HEK293 (cell line): Measurements from ENCODE around the gene ACTR3C.
A peak's percentile ranks its signal among the peaks of the same experiment; 100 is the strongest.

Experiments used
- CTCF ChIA-PET: fragments of 350-600 bp; formaldehyde crosslinking; extraction: SDS; loops from one replicate; lab custom pipeline; 2021; ENCODE audit warnings: antibody characterized with exemption; lab: Yijun Ruan, JAX
- POLR2A ChIA-PET: fragments of 300-600 bp; formaldehyde crosslinking; extraction: SDS; loops from one replicate; lab custom pipeline; 2020; ENCODE audit warnings: antibody characterized with exemption, inconsistent platforms; lab: Yijun Ruan, JAX
- H3K27ac ChIP-seq: fragments of 200-500 bp; sonication (Bioruptor generic); 2 replicates; pipeline ENCODE4 v1.5.1; 2014; ENCODE audit warnings: low read depth, low read length, control low read depth, inconsistent platforms; ENCODE audit errors: extremely low read depth
- H3K36me3 ChIP-seq, 2 experiments: fragments of 200-500 bp in 1 of 2; sonication (Bioruptor generic) in 1 of 2; 1 replicate in 1 of 2; 2 replicates in 1 of 2; pipeline ENCODE4 v1.5.1; 2014 to 2017; ENCODE audit warnings: inconsistent platforms in 2 of 2, low read length in 2 of 2; ENCODE audit not compliant: control insufficient read depth in 2 of 2, insufficient read depth in 1 of 2
- H3K4me1 ChIP-seq: fragments of 200-500 bp; sonication (Bioruptor generic); 2 replicates; pipeline ENCODE4 v1.5.1; 2014; ENCODE audit warnings: mild to moderate bottlenecking, low read length, inconsistent platforms; ENCODE audit not compliant: control insufficient read depth, insufficient read depth
- H3K4me3 ChIP-seq: 2 replicates; pipeline ENCODE4 v1.5.1; 2011; ENCODE audit warnings: low read depth, mild to moderate bottlenecking, control low read depth, low read length, moderate library complexity
- H3K9me3 ChIP-seq: fragments of 200-500 bp; sonication (Bioruptor generic); 2 replicates; pipeline ENCODE4 v1.5.1; 2014; ENCODE audit warnings: low read depth, low read length, inconsistent platforms; ENCODE audit not compliant: control insufficient read depth, insufficient read depth
- BCL6B ChIP-seq: fragments of 450-650 bp; formaldehyde crosslinking; IDR thresholded peaks from 2 replicates; pipeline ENCODE4 v1.5.1; 2017; ENCODE audit warnings: missing biosample characterization, missing genetic modification characterization
- EGR2 ChIP-seq: fragments of 450-650 bp; formaldehyde crosslinking; IDR thresholded peaks from 2 replicates; pipeline ENCODE4 v1.5.1; 2016; ENCODE audit warnings: low read depth, missing biosample characterization, missing genetic modification characterization
- GLI2 ChIP-seq: fragments of 450-650 bp; formaldehyde crosslinking; IDR thresholded peaks from 2 replicates; pipeline ENCODE4; 2017; ENCODE audit warnings: missing biosample characterization, missing genetic modification characterization, low read depth, borderline replicate concordance
- GLI4 ChIP-seq: fragments of 450-650 bp; formaldehyde crosslinking; IDR thresholded peaks from 2 replicates; pipeline ENCODE4 v1.5.1; 2016; ENCODE audit warnings: missing biosample characterization, missing genetic modification characterization
- HOXC10 ChIP-seq: sonication (generic); formaldehyde crosslinking; IDR thresholded peaks from 2 replicates; pipeline ENCODE4 v1.8.1; 2023; ENCODE audit warnings: mild to moderate bottlenecking, missing genetic modification reagents
- INSM2 ChIP-seq: fragments of 450-650 bp; formaldehyde crosslinking; IDR thresholded peaks from 2 replicates; pipeline ENCODE4 v1.5.1; 2016; ENCODE audit warnings: missing biosample characterization, missing genetic modification characterization
- PRDM1 ChIP-seq: fragments of 450-650 bp; formaldehyde crosslinking; IDR thresholded peaks from 2 replicates; pipeline ENCODE4; 2016; ENCODE audit warnings: missing biosample characterization, missing genetic modification characterization
- TSHZ1 ChIP-seq: fragments of 450-650 bp; formaldehyde crosslinking; IDR thresholded peaks from 2 replicates; pipeline ENCODE4 v1.5.1; 2016; ENCODE audit warnings: missing biosample characterization, missing genetic modification characterization, borderline replicate concordance
- ZBTB11 ChIP-seq: fragments of 450-650 bp; formaldehyde crosslinking; conservative IDR thresholded peaks from 2 replicates; pipeline ENCODE4 v1.5.1; 2016; ENCODE audit warnings: low read depth, missing biosample characterization, missing genetic modification characterization
- ZBTB6 ChIP-seq: fragments of 450-650 bp; formaldehyde crosslinking; IDR thresholded peaks from 2 replicates; pipeline ENCODE4 v1.5.1; 2017; ENCODE audit warnings: missing biosample characterization, missing genetic modification characterization
- ZFHX2 ChIP-seq: fragments of 450-650 bp; formaldehyde crosslinking; conservative IDR thresholded peaks from 2 replicates; pipeline ENCODE4 v1.5.1; 2016; ENCODE audit warnings: missing biosample characterization, missing genetic modification characterization
- ZNF133 ChIP-seq: fragments of 450-650 bp; formaldehyde crosslinking; IDR thresholded peaks from 2 replicates; pipeline ENCODE4 v1.5.1; 2016; ENCODE audit warnings: missing biosample characterization, missing genetic modification characterization
- ZNF18 ChIP-seq: fragments of 450-650 bp; formaldehyde crosslinking; IDR thresholded peaks from 2 replicates; pipeline ENCODE4 v1.5.1; 2016; ENCODE audit warnings: missing biosample characterization, missing genetic modification characterization
- ZNF23 ChIP-seq: fragments of 450-650 bp; formaldehyde crosslinking; IDR thresholded peaks from 2 replicates; pipeline ENCODE4 v1.5.1; 2016; ENCODE audit warnings: missing biosample characterization, missing genetic modification characterization, borderline replicate concordance
- ZNF266 ChIP-seq: fragments of 450-650 bp; formaldehyde crosslinking; IDR thresholded peaks from 2 replicates; pipeline ENCODE4 v1.5.1; 2016; ENCODE audit warnings: missing biosample characterization, missing genetic modification characterization, low read depth
- ZNF311 ChIP-seq: fragments of 450-650 bp; formaldehyde crosslinking; IDR thresholded peaks from 2 replicates; pipeline ENCODE4 v1.5.1; 2017; ENCODE audit warnings: missing biosample characterization, missing genetic modification characterization, borderline replicate concordance
- ZNF341 ChIP-seq: fragments of 450-650 bp; formaldehyde crosslinking; IDR thresholded peaks from 2 replicates; pipeline ENCODE4; 2016; ENCODE audit warnings: low read depth, missing biosample characterization, missing genetic modification characterization
- ZNF350 ChIP-seq: fragments of 450-650 bp; formaldehyde crosslinking; IDR thresholded peaks from 2 replicates; pipeline ENCODE4 v1.5.0; 2017; ENCODE audit warnings: missing biosample characterization, mild to moderate bottlenecking, missing genetic modification characterization
- ZNF48 ChIP-seq: fragments of 450-650 bp; formaldehyde crosslinking; IDR thresholded peaks from 2 replicates; pipeline ENCODE4 v1.5.1; 2016; ENCODE audit warnings: missing biosample characterization, missing genetic modification characterization
- ZNF521 ChIP-seq: fragments of 450-650 bp; formaldehyde crosslinking; IDR thresholded peaks from 2 replicates; pipeline ENCODE4 v1.5.1; 2017; ENCODE audit warnings: missing biosample characterization, mild to moderate bottlenecking, missing genetic modification characterization
- ZNF571 ChIP-seq: fragments of 450-650 bp; formaldehyde crosslinking; IDR thresholded peaks from 2 replicates; pipeline ENCODE4 v1.5.0; 2017; ENCODE audit warnings: missing biosample characterization, missing genetic modification characterization
- ZNF623 ChIP-seq: fragments of 450-650 bp; formaldehyde crosslinking; IDR thresholded peaks from 2 replicates; pipeline ENCODE4 v1.5.1; 2016; ENCODE audit warnings: missing biosample characterization, missing genetic modification characterization
- ZNF768 ChIP-seq: fragments of 450-650 bp; formaldehyde crosslinking; IDR thresholded peaks from 2 replicates; pipeline ENCODE4 v1.5.1; 2018; ENCODE audit warnings: missing biosample characterization, mild to moderate bottlenecking, missing genetic modification characterization
- ZSCAN23 ChIP-seq: fragments of 450-650 bp; formaldehyde crosslinking; IDR thresholded peaks from 2 replicates; pipeline ENCODE4 v1.5.1; 2016; ENCODE audit warnings: missing biosample characterization, missing genetic modification characterization

Gene ACTR3C

GRCh38 chr7:150358988-150359621 lies 35.8 kb upstream of the ACTR3C start (continued):
- TF ChIP-seq GLI4 (tag by site-specific recombination): 0 out of 2 replicates have a peak, but pooled peaks have one; percentile 42
- TF ChIP-seq ZNF18 (tag by site-specific recombination): peak; percentile 24; the same call in 1 of the 2 replicates
- TF ChIP-seq HOXC10 (CRISPR knock-in tag): no peak
- TF ChIP-seq PRDM1: no peak
- TF ChIP-seq ZNF341: no peak
- TF ChIP-seq ZNF521 (tag by site-specific recombination): no peak
- no peak for TF ChIP-seq BCL6B (tag by site-specific recombination)
- peak; percentile 39; the same call in 1 of the 2 replicates for TF ChIP-seq ZNF266 (tag by site-specific recombination)
- TF ChIP-seq EGR2 (tag by site-specific recombination): peak; percentile 57
- TF ChIP-seq GLI2 (tag by site-specific recombination): no peak
- TF ChIP-seq ZNF311 (tag by site-specific recombination): no peak
- TF ChIP-seq TSHZ1 (tag by site-specific recombination): no peak
- no peak for TF ChIP-seq ZNF623
- TF ChIP-seq ZBTB11 (tag by site-specific recombination): no peak

- H3K27ac ChIP-seq: no peak overlapping the region
- no peaks in the 10 kb centered on the region for H3K9me3 ChIP-seq
- CTCF ChIA-PET: interaction anchor here (0.7 to 2.7 kb wide), 5 partner anchors 11 to 624 kb away, joined by 3 to 11 read pairs (median 3); no protein-coding TSS in a partner anchor
- H3K4me1 ChIP-seq: no peaks in the 10 kb centered on the region
- H3K36me3 ChIP-seq: no peaks in the 10 kb centered on the region
- POLR2A ChIA-PET: interaction anchor here (0.6 kb wide), 1 partner anchor 12 kb away, joined by 4 read pairs; no protein-coding TSS in a partner anchor
- H3K4me3 ChIP-seq: no peak overlapping the region
- TF ChIP-seq ZNF48 (tag by site-specific recombination) (no peak), ZBTB6 (no peak), ZSCAN23 (tag by site-specific recombination) (no peak), EGR2 (tag by site-specific recombination) (no peak), ZNF350 (tag by site-specific recombination) (no peak), ZFHX2 (tag by site-specific recombination) (no peak), ZNF133 (tag by site-specific recombination) (no peak), ZNF768 (tag by site-specific recombination) (no peak), INSM2 (tag by site-specific recombination) (no peak), ZNF571 (tag by site-specific recombination) (no peak), ZNF23 (tag by site-specific recombination) (no peak)
Measured at GRCh38 chr7:150358433-150358832, 35.1 kb upstream of the ACTR3C start.
